COR-L47 (cell line): Measurements from ENCODE around the gene TMEM255B.
A peak's percentile ranks its signal among the peaks of the same experiment; 100 is the strongest.

Experiments
- DNase-seq: peaks from one replicate; lab custom pipeline; 2025; lab: John Stamatoyannopoulos, UW

TMEM255B gene

DNA sequence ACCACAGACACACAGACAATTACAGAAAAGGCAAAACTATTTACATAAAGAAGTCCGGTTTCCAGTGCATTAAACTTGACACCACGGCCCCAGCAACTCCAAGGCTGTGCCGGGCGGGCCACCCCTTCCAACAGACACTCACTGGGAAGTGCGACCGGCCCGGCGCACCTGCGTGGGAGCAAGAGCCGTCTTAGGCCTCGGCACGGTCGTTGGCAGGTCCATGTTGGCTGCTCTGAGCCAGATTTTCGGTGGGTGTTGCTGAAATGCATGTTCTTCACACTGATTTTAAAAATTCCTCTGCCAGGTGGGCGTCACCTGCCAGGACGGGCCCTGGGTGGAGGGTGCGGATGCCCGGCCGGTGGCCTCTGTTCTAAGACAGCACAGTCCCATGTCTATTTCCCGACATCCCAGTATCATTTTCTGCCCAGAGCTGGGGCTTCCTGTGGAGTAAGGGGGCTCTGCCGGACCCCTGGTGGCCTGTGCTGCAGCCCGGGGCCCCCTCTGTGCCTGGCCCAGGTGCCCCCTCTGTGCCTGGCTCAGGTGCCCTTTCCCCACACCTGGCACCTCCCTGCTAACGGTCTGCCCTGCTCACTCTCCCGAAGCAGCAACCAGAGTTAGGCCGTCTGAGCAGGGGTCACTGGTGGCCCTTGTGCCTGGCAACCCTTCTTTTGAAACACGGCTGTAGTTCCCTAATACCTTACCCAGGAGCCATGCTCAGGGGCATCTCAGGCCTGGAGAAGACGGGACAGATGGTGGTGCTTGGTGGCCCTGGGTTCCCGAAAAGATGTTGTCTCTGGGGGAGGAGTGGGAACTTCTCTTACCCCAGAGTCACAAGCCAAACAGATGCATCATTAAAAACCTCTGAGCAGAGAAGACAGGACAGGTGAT, 9.2 kb downstream of the TMEM255B start:
- DNase-seq, result no peak

DNA sequence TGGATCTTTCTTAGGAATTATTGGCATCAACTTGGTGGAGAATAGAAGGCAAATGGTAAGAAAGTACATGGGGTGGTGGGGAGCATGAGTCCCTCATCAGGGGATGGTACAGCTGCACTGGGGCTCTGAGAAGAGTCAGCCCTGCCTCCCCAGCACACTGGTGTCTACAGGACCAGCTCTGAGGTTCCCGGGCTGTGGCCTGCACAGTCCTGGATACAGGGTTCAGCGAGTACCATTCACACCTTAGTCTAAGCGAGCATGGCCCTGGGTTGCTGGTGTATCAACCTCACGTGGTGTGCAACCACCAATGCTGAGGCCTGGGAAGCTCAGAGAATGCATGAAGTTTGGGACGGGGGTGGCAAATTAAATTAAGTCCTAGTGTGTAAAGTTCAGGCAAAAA, 10.1 kb downstream of the TMEM255B start:
- no peak for DNase-seq

DNA sequence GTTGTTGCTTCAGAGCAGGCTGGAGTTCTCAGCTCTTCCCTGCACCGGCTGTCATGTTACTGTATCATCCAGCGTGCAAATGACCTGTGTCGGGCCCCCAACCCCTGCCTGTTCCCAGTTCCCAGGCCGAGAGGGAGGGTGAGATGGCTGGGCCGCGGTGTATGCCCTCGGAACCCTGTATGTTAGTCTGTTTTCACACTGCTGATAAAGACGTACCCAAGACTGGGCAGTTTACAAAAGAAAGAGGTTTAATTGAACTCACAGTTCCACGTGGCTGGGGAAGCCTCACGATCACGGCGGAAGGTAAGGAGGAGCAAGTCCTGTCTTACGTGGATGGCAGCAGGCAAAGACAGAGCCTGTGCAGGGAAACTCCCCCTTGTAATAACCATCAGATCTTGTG, 10.9 kb downstream of the TMEM255B start:
- DNase-seq, result no peak

DNA sequence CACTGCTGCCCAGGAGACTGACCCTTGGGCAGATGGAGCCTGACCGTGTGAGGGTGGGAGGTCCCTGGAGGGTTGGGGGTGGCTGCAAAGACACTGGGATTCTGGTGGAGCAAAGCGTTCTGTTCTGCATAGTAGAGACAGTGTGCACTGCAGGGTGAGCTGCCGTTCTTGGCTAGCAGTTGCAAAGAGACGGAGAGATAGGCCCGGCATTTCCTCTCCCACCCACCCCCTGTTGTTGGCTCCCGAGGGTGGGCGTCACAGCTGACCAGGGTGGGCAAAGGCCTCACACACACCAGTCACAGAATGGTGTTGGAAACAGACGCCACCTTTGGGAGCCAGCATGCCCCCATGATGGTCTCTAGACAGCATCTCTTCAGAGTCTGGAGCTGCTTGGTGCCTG, 11.4 kb downstream of the TMEM255B start:
- DNase-seq, result no peak

DNA sequence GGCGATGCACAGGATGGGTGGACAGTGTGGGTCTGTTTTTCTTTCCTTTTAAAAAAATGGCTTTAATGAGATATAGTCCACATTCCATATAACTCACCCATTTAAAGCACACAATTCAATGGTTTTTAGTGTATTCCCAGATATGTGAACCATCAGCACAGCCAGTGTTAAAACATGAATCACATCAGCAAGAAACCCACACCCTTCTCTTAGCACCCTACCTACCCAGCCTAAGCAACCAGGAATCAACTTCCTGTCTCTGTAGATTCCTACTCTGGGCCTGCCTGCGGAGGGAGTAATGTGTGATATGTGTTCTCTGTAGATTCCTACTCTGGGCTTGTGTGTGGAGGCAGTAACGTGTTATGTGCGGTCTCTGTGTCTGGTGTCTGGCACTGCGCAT, 11.9 kb downstream of the TMEM255B start:
- DNase-seq, result no peak

DNA sequence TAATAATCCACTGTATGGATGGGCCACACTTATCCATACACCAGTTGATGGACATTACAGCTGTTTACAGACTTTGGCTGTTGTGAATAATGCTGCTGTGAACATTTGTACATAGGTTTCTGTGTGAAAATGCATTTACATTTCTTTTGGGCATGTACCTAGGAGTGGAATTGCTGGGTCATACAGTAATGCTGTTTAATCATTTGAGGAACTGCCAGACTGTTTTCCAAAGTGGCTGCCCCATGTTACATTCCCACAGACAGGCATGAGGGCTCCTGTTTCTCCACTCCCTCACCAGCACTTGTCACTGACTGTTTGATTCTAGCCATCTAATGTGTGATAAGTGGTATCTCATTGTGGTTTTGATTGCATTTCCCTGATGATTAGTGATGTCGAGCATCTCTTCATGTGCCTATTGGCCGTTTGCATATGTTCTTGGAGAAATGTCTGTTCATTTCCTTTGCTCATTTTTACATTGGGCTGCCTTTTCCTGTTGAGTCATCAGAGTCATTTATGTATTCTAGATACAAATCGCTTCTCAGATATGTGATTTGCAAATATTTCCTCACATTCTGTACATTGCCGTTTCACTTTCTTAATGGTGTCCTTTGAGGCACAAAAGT, 12.8 kb downstream of the TMEM255B start:
- no peak for DNase-seq

DNA sequence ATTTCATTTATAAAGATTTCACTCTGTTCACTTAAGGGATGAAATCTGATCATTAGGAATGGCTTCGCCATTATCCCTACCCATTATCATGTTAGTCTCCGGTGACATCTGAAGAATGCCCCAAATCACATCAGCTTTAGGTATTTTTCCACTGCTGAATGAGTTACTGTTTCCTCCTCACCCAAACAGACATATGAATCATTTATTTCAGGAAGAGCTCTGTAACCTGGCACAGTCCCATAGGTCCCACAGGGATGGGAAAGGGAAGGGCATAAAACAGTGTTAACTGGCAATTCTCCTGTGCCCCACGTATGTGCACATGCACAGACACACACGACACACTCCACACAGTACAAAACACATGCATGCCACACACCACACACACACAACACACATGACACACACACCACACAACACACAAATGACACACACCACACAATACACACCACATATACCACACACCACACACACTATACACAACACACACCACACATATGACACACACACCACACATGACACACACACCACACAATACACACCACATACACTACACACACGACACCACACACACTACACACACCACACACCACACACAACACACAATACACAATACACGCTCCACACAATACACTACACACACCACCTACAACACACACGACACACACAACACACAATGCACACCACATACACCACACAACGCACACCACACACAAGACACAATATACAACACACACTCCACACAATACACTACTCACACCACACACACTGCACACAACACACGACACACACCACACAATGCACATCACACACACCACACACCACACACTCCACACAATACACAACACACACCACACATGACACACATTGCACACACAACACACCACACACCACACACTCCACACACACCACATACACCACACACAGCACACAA, 15.4 kb downstream of the TMEM255B start:
- no peak for DNase-seq

DNA sequence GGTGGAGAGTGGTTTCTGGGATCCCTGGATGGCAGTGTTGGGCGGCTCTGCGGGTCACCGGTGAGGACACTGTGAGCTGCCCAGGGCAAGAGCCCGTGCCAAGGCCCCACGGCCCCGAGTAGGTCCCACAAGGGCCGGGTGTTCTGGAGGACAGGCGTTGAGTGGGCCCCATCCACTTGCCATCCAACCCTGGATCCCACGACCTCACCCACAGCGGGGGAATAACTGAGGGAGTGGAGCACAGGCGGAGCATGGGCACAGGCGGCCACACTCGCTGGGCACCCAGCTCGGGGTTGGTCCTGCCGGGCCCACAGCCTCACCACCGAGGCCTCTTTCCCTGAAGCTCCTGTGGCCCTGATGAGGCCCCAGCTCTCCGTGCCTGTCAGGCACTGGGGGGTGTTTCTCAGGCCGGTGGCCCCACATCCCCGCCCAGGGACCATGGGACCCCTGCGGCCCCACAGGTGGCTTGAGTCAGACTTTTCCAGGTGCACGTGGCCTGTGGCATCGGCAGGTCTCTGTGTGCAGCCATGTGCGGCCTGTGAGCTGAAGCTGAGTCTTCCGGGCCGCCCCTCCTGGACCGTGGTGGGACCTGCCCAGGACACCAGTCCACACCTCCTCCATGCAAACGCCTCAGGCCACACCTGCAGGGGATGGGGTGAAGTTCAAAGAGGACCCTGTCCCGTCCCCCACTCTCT, 16.6 kb downstream of the TMEM255B start:
- no peak for DNase-seq

DNA sequence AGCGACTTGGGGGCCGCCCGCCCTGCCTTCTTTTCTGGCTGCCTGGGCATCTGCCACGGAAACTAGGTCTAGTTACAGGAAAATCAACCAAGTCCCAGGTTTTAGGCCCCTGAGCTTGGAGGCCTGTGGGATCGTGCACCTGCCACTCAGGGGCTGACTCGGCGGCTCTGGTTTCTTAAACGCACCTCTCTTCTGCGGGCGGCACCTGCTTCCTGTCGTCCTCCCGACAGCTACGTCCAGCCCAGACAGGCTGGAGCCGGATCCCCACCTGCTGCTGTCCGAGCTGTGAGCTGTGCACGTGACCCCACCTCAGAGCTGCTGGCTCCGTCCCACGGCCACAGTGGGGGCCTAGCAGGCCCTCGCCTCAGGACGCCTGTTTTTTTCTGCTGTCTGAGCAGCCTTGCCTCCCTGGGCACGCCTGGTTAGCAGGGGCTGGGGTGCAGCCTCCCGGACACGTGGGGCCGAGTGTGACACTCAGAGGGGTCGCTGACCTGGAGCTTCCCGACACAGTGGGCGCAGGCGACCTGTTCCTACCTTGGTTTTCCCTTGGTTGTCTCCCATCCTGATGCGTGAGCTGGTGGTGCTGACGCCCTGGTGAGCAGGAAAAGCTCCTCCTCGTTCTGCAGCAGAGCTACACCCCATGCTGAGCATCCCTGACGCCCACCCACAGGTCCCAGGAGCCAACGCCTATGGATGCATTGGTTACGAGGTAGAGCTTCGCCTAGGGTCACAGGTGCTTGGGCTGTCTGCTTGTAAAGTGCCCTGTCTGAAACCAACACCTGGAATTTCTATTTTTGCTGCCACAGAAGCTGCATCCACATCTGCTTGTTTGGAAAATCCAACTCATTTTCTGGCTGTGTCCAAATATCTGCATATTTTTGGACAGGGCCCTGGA, 17.5 kb downstream of the TMEM255B start:
- peak; percentile 12 for DNase-seq

DNA sequence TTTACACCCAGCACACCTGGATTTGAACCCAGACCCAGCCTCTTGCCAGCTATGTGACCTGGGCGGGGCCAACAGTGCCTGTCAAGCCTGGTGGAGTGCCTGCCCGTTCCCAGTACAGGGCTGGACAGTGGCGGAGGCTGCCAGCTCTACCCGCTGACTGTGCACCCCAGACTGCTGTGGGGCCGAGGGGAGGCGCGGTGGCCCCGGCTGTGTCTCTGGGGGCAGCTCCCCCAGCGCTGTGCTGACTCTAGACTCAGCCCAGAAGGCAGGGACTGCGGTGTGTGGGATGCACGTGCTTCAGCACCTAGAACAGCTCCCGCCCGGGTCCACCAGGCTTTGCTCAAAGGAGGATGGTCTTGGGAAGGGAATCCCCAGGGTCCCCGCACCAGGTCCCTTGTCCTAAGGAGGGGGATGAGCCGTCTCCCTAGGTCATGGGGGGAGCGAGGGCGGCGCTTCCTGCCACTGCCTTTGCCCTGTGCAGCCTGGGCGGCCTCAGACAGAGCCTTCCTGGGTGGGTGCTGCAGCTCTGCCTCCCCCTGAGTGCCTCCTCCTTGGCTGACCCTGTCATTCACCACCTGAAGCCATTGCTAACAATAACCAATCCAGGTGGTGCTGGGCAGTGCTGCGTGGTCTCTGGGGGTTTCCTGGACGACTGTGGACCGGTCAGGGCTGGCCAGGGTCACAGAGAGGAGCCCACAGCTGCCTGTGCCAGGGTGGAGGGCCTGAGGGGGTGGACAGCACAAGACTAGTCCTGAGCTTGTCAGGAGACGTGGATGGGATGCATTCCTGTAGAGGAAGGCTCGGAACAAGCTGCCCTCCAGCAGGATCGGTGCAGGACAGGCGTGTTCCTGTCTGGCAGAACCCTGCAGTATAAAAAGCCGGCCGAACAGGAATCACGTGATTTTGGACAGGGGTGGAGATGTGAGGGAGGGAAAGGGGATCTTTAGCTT, 18.6 kb downstream of the TMEM255B start:
- DNase-seq, result no peak

DNA sequence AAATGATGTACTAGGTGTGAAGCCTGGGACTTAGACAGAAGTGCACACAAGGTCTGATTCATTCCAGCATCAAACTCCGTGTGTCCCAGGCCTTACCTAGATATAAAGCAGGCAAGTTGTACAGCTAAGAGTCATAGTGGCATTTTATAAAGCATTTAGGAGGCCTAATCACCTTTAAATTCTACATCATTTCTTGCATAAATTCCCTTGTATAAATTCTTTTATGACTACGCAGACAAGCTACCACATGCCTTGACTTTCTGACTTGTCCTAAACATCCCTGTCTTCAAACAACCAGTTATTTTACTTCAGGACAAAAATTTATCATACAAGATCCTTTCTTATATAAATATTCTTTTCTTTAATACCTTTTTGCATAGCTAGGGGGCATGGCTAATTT, 22.5 kb downstream of the TMEM255B start:
- DNase-seq, result no peak

DNA sequence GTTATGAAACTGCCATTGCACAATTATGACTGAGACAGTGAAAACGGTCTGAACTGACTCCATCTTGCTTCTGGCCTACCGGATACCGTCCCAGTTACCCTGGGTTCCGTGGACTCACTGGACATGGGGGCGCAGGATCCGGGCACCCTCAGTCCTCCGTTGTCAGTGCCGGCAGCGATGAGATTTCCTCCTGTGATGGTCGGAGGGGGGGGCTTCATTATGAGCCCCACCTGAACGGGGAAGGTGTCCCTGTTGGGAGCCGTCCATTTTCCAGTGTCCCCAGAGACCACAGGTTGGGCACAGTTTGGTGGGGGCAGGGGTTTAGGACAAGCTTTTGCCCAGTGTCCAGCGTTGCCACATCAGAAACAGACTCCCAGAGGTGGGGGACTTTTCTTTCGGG, 23.4 kb downstream of the TMEM255B start:
- DNase-seq, result no peak

DNA sequence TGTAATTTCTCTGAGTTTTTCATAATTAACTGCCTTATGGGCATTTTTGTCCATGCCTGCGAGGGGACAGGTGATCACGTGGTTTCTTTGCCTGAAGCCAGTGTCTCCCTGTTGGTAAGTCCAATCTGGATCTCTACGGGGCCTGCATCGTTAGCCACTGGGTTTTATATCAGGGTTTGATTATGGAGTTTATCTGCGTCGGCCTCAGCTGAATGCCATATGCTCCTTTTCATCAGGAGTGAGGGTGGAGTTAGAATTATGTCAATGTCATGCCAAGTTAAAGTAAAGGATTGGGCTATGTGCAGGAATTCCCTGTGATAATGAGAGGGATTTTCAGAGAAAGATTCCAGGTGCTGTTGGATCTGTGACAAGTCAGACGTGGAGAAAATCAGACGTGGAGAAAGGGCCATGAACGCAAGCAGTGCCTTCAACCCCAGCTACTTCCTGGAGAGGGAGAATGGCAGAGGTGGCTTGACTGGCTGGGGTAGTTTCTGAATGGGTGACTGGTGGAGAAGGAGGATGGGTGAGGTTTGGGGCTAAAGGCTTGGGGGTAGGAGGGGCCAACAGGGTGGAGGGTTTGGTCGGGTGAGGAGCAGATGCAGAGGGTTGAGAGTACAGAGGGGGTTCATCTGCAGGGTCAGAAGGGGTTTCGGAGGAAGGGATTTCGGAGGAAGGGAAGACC, 24.3 kb downstream of the TMEM255B start:
- no peak for DNase-seq

DNA sequence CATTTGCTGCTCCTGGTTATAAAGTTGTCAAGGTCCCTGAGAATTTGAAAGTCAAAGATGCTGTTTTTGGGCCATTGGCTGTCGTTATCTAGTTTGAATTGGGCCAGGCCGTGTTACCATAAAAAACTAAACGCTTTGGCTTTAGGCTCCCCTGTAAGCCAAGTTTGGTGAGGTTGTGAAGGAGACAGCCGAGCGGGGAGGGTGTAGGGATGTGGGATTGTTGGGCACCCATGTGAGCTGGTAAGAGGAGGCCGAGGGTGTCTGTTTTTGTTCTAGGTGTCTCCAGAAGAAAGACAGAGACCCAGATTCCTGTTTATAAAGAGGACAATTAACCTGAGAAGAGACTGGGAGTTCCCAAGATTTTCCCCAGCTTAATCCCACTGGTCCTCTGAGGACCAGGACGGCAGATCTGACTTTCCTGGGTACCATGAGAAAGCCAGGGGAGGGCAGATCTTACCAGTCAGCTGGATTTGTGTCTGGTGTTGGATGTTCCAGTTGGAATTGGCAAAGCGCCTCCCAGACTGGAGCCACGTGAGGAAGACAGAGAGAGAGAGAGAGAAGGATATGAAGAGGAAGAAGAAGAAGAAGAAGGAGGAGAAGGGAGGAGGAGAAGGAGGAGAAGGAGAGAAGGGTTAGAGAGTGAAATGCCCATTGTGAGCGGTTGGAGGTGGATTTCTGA, 25.1 kb downstream of the TMEM255B start:
- no peak for DNase-seq

DNA sequence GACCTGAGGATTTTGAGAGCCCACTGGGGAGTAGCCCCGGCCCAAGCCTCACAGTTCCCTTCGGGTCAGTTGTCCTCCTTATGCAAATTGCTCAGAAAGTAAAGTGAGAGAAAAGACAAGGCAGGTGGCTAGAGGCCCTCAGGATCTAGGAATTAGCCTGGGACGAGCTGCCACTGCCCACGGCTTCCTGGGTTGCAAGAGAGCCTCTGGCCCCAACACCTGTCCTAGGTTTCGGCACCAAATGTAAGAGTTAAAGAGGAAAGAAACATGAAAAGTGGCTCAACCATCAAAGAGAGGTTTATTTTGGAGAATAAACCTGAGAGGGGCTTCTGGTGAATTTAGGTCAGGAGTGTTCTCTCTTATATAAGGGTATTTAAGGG, 25.6 kb downstream of the TMEM255B start:
- no peak for DNase-seq

DNA sequence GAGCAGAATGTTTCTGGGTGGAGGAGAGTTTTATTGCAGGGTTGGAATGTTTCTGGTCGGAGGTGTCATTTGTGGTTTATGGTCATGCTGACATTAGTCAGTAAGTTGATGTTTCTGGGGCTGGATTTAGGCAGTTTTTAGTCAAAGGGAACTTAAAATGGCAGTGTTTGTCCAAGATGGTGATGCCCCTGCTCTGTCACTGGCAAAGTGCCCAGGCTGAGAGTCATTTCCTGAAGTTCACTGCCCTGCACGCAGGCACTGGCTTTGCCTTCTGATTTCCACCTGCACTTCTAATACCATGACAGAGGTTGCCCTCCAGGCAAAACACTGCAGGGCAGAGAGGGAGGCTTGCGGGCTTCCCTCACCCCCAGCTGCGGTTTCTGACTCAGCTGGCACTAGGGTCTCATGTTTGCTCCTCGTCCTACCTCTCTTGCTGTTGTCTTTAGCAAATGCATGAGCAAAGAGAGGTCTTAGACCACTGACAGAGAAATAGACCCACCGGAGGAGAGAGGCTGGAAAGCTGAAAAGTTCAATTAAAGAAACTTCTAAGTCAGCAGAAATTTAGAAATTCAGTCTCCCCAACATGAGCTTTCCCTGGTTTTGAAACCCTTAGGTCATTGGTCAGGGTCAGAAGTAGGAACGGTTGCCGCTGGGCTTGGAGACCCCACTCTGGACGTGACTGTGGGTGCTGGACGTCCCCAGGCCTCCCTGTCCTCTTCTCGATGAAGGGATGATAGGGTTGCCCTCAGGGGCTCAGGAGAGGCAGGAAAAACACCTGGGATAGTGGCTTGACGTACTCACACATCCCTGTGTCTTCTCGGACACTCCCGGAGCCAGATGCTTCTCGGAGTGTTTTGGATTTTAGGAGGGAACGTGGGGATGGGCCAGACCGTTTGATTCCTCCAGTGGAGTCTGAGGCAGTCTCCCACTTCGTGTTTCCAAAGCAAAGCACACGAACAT, 26.3 kb downstream of the TMEM255B start:
- peak; percentile 10 for DNase-seq

DNA sequence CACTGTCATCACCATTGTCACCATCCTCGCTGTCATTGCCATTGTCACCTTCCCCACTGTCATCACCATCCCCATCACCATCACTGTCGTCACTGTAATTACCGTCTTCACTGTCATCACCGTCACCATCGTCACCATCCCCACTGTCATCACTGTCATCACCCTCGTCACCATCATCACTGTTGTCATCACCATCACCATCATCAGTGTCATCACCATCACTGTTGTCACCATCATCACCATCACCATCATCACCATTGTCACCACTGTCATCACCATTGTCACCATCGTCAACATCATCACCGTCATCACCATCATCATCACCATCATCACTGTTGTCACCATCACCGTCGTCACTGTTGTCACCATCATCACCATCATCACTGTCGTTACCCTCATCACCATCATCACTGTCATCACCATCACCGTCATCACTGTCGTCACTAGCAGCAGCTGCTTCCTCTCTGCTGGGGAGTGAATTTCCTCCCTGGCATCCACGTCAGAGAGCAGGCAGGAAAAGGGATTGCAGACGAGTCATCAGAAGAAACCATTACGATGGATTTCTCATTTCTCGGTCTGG, 27.3 kb downstream of the TMEM255B start:
- DNase-seq, result no peak
